Measurements from ENCODE around the gene CAPN5. TPM values are rescaled to one million over a fixed set of nuclear protein-coding genes. Genes with fewer than 3 reads are reported as not detected.

CAPN5 gene
- total and polyA plus RNA-seq, 2 of the 13 experiments (the other 11 are each of a cell fraction or from before 2014, with no cell fraction given) = 0.27 to 1.2 TPM

- TF ChIP-seq ZGPAT (CRISPR knock-in tag; IDR thresholded peaks at IDR 0.05) (peak; percentile 68; the same call in 1 of the 2 replicates), BCL6 (CRISPR knock-in tag; IDR thresholded peaks at IDR 0.05) (peak; percentile 60), HDAC2 (CRISPR knock-in tag; IDR thresholded peaks at IDR 0.05) (peak; percentile 76), ZNF30 (CRISPR knock-in tag; IDR thresholded peaks at IDR 0.05) (no peak), ETV5 (CRISPR knock-in tag; IDR thresholded peaks at IDR 0.05; ENCODE audit: borderline replicate concordance) (peak; percentile 79; the same call in 1 of the 2 replicates), KDM6A (CRISPR knock-in tag; IDR thresholded peaks at IDR 0.05; ENCODE audit: low read depth) (peak; percentile 57; the same call in 1 of the 2 replicates), HMG20A (CRISPR knock-in tag; IDR thresholded peaks at IDR 0.05; ENCODE audit: borderline replicate concordance) (no peak), ERF (CRISPR knock-in tag; IDR thresholded peaks at IDR 0.05) (peak; percentile 72; the same call in 1 of the 2 replicates), PHF21A (CRISPR knock-in tag; IDR thresholded peaks at IDR 0.05) (peak; percentile 82), U2AF1 (optimal IDR thresholded peaks at IDR 0.05; ENCODE audit: low read depth, low read length) (no peak), ZFP90 (CRISPR knock-in tag; IDR thresholded peaks at IDR 0.05; ENCODE audit: borderline replicate concordance) (peak; percentile 43; the same call in 1 of the 2 replicates), SALL1 (CRISPR knock-in tag; IDR thresholded peaks at IDR 0.05) (peak; percentile 75), THAP7 (CRISPR knock-in tag; IDR thresholded peaks at IDR 0.05) (peak; percentile 73; the same call in 1 of the 2 replicates), ZNF317 (CRISPR knock-in tag; IDR thresholded peaks at IDR 0.05) (no peak), DR1 (CRISPR knock-in tag; IDR thresholded peaks at IDR 0.05) (peak; percentile 75), ZNF672 (CRISPR knock-in tag; IDR thresholded peaks at IDR 0.05) (no peak), ISL2 (CRISPR knock-in tag; IDR thresholded peaks at IDR 0.05) (peak; percentile 55; the same call in 1 of the 2 replicates), LCORL (IDR thresholded peaks at IDR 0.05) (no peak), LCORL (CRISPR knock-in tag; IDR thresholded peaks at IDR 0.05) (peak; percentile 56; the same call in 1 of the 2 replicates), SMAD1 (CRISPR knock-in tag; IDR thresholded peaks at IDR 0.05; ENCODE audit: borderline replicate concordance, low read depth) (peak; percentile 81; the same call in 1 of the 2 replicates), PRDM10 (CRISPR knock-in tag; IDR thresholded peaks at IDR 0.05; ENCODE audit: low read depth) (peak; percentile 73; the same call in 1 of the 2 replicates), KDM3A (CRISPR knock-in tag; IDR thresholded peaks at IDR 0.05; ENCODE audit: low read depth) (peak; percentile 48; the same call in 1 of the 2 replicates), FOXA3 (CRISPR knock-in tag; IDR thresholded peaks at IDR 0.05) (peak; percentile 61)
These were observed 29.1 kb downstream of the CAPN5 start (continued) for GRCh38 chr11:77095551-77096490.

Data from HepG2 (cell line).